Renal cortical epithelial cell (primary cell): ENCODE measurements around the gene ASMT. TPM values are rescaled to one million over a fixed set of nuclear protein-coding genes. Genes with fewer than 3 reads are reported as not detected.
"Not testable (repeated sequence)": the region's sequence is repeated elsewhere in the genome, so short reads cannot be mapped to it uniquely, and the experiment has no call there.

Source experiments
- DNase-seq: peaks from one replicate; pipeline ENCODE4 v3.0.0-alpha.2; 2011; ENCODE audit warnings: low read depth
- total RNA-seq: library from RNA; depleted of rRNA; stranded (reverse); fragments of >200 nt; gene quantifications from 2 replicates; pipeline ENCODE4 v1.2.3, GENCODE V29; 2014

The ASMT gene
- total RNA-seq, 1 donor from 2014 or later = not detected

GRCh38 chrX:1597345-1598020 lies 17.4 kb upstream of the ASMT start:
- no peak for DNase-seq

GRCh38 chrX:1598021-1598875 lies 16.6 kb upstream of the ASMT start:
- DNase-seq = no peak

DNA sequence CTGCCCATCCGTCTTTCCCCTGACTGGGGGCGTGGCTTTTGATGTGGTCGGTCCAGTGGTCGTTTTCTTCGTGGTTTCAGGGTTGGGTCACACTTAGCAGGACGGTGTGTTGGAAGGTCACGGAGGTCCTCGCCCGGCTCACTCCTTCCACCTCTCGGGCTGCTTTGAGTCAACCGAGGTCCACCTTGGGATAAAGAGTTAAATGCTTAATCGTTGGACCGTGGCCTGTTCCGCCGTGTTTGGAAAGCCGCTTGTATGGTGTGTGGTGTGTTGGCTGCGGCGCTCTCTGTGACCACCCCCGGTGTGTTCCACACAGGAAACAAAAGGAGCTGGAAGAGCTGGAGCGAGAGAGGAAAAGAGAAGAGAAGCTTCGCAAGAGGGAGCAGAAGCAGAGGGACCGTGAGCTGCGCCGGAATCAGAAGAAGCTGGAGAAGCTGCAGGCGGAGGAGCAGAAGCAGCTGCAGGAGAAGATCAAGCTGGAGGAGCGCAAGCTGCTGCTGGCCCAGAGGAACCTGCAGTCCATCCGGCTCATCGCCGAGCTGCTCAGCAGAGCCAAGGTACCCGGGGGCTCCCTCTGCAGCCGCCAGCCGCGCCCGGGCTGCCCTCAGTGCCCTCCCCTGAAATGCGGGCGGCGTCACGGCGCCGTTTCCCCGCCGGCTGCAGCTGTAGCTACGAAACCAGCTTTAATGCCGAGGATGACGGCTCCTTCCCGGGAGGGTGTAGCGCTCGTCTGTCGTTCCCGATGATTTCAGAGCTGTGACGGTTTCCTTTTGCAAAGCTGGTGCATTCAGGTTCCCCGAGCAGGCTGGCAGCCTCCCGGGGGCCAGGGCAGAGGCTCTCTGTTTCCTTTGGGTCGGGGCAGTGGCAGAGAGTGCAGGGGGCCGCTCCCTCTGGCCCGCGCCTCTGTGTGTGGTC lies 15.7 kb upstream of the ASMT start:
- no peak for DNase-seq

DNA sequence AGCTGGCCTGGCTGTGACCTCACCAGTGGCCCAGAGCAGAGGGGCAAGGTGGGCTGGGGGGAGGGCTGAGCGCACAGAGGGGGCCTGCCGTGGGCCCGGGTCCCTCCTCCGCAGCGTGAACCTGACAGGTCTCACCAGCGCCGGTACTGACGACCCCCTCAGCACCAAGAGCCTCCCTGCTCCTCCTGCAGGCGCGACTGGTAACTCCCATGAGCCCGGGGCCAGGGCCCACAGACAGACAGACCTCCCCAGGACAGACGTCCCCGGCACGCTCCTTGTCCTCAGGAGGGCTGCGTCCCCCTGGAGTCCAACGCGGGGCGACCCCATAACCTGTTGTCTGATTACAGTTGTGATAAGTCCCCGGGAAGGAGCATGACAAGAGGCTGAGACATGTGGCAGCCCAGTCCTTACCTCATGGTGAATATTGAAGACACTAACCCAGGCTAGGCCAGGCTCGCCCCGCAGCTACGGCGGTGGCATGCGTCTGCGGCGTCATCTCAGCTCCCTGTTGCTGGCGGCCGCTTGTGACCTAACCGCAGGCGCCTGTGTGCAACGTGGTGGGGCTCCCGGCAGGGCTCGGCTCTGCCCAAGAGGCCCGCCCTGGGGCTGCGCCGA lies 15.0 kb upstream of the ASMT start:
- DNase-seq = no peak

DNA sequence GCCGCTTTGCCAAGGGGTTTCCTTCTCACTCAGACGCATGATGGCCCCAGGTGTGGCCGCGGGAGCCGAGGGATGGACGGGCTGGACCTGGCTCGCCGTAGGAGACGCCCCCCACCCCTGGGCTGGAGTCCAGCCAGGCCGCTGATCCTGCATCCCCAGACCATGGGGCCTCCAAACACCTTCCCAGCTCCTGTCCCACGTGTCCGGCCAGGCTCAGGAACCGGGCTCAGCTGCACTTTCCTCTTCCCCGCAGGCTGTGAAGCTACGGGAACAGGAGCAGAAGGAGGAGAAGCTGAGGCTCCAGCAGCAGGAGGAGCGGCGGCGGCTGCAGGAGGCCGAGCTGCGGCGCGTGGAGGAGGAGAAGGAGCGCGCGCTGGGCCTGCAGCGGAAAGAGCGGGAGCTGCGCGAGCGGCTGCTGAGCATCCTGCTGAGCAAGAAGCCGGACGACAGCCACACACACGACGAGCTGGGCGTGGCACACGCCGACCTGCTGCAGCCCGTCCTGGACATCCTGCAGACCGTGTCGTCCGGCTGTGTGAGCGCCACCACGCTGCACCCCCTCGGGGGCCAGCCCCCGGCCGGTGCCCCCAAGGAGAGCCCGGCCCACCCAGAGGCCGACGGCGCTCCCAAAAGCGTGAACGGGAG lies 14.3 kb upstream of the ASMT start:
- DNase-seq = no peak

DNA sequence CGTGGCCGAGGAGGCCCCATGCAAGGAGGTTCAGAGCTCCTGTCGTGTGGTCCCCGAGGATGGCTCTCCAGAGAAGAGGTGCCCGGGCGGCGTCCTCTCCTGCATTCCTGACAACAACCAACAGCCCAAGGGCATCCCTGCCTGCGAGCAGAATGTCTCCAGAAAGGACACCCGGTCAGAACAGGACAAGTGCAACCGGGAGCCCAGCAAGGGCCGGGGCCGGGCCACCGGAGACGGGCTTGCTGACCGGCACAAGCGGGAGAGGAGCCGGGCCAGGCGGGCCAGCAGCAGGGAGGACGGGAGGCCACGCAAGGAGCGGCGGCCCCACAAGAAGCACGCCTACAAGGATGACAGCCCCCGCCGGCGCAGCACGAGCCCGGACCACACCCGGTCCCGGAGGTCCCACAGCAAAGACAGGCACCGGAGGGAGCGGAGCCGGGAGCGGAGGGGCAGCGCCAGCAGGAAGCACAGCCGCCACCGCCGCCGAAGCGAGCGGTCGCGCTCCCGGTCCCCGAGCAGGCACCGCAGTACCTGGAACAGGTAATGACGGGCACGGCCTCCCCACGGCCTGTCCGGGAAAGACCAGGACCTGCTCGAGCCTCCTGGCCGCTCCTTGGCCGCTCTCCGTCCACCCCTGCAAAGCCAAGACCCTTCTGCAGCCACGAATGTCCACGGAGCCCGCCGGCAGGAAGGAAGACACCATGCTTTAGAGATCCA lies 13.7 kb upstream of the ASMT start:
- no peak for DNase-seq

- DNase-seq = no peak
Measured at GRCh38 chrX:1601768-1602085, 13.1 kb upstream of the ASMT start.

DNA sequence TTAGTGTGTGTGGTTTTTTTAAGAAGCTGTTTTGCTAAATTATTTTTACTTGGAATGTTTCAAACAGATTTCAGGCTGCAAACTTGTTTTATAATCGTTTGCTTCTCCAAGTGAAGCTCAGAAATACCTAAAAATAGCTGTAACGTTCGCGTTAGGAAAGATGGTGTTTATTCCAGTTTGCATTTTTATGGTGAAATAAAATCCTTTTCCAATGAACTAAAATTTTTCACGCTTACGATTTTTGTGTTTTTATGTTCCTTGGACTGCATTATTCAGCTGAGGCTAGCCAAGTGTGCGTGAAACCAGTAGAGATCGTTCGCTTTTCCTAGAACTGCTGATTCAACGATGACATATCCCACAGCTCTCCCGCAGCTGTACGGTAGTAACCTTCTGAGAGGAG lies 12.6 kb upstream of the ASMT start:
- no peak for DNase-seq

DNA sequence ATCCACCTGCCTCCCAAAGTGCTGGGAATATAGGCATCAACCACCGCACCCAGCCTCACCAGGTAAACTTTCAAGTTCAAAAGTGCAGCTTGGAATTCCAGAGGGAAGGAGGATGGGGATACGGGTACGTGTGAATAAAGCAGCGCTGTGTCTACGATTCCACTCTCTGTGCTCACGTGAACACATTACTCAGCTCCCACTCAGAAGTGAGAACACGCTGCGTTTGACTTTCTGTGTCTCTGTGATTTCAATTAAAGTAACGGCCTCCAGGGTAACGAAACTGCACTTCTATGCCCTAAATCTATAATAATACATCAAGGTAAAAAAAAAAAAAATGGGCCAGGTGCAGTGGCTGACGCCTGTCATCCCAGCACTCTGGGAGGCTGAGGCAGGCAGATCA lies 8.4 kb upstream of the ASMT start:
- no peak for DNase-seq

DNA sequence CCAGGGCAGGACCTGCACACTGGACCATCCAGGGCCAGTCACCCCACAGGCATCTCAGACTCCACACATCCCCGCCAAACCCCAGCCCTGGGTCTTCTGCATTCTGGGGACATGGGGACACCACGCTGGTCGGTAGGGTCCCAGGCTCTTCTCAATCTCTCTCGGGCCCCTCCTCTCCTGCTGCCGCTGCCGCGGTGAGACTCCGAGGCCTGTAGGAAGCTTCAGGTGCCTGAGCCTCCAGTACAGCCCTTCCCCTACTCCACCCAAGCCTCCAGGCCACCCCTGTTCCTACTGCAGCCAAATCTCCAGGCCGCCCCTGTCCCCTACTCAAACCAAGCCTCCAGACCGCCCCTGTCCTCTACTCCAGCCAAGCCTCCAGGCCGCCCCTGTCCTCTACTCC lies 5.5 kb upstream of the ASMT start:
- DNase-seq = no peak

GRCh38 chrX:1609762-1610161 lies 5.1 kb upstream of the ASMT start:
- DNase-seq = no peak

DNA sequence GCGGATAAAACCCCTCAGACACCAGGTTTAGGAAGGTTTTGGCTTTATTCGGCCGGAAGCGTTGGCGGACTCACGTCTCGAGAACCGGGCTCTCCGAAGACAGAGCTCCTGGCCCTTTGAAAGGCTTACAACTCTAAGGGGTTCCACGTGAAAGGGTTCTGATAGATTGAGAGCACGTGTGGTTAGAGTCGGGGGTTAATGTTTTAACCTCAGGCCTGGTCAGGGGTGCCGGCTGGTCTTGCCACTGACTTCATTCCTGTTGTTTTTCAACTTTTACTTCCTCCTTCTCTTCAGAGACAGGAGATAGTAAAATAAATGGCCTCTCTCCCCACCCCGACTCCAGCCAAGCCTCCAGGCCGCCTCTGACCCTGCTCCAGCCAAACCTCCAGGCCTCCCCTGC lies 4.7 kb upstream of the ASMT start:
- DNase-seq = peak; percentile 13

GRCh38 chrX:1610736-1611135 lies 4.1 kb upstream of the ASMT start:
- no peak for DNase-seq

GRCh38 chrX:1612641-1613286 lies 2.1 kb upstream of the ASMT start:
- no peak for DNase-seq

DNA sequence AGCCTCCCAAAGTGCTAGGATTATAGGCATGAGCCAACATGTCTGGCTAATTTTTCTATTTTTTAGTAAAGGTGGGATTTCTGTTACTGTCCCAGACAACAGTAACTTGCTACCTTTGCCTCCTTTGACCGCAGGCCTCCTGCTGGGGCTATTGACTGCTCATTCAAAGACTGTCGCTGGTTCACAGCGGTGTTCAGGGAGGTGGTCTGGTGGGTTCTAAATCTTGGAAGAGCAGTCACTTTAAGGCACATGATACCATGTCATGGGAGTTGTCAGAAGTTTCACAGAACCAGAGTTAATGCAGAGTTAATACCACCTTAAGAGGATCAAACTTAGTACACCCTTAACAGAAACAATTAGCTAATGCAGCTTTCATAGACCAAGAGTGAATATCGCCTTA lies 3.8 kb downstream of the ASMT start:
- no peak for DNase-seq

DNA sequence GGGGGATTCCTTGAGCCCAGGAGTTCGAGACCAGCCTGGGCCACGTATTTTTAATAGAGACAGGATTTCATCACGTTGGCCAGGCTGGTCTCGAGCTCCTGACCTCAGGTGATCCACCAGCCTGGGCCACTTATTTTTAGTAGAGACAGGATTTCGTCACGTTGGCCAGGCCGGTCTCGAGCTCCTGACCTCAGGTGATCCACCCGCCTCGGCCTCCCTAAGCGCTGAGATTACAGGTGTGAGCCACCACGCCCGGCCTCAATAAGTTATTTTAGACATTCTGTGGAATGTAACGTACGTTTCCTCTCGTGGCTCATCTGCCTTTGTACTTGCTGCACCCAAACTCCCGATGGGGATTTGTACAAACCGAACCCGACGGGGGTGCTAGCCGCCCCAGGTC lies 8.8 kb downstream of the ASMT start:
- DNase-seq = no peak

DNA sequence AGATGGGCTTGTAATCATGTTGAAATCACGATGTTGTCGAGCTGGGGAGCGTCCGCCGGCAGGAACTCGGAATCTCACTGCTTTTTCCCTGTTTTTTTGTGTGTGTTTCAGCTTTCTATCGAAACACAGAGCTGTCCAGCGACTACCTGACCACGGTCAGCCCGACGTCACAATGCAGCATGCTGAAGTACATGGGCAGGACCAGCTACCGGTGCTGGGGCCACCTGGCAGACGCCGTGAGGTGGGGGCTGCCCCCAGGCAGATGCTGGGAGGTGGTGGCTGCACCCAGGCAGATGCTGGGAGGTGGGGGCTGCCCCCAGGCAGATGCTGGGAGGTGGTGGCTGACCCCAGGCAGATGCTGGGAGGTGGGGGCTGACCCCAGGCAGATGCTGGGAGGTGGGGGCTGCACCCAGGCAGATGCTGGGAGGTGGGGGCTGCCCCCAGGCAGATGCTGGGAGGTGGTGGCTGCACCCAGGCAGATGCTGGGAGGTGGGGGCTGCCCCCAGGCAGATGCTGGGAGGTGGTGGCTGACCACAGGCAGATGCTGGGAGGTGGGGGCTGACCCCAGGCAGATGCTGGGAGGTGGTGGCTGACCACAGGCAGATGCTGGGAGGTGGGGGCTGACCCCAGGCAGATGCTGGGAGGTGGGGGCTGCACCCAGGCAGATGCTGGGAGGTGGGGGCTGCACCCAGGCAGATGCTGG lies 9.4 kb downstream of the ASMT start:
- not testable (repeated sequence) for DNase-seq

GRCh38 chrX:1624861-1625215 lies 10.0 kb downstream of the ASMT start:
- DNase-seq = not testable (repeated sequence)

DNA sequence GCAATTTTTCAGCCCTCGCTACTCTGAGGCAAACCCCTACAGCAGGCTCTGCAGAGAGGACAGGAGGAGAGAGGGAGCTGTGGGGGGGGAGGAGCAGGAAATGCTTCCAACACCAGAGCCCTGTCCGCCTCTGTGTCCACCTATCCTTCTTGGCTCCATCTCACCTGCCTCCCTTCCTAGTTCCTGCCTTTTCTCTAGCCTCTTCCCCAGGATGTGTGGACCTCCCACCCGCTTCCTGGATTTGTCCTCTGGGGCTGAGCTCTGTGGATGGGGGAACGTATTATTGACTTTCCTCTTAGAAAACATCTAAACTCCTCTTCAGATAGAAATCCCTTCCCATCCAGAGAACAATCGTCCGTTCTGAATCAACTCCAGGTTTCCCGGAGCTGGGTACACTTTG lies 14.4 kb downstream of the ASMT start:
- DNase-seq = no peak

DNA sequence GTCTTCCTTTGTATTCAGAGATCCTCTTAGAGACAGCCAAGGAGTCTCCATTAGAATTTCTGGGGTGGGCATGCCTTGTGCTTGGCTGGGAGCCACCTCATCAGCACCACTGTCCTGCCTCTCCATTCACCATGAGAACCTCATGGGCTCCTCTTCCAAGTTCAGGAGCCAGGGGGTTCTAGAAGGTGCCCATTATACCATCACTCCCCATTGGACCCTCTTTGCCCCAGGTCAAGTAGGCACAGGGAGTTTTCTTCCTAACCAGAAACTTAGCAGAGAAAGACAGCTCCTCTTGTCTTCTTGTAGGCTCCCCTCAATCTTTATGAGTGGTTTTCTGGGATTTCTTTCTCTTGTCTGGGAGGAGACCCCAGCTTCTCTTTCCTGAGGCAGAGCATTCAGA lies 31.1 kb downstream of the ASMT start:
- no peak for DNase-seq
